Liver (tissue), 9 donors: ENCODE measurements around the gene HNRNPH3. TPM values are rescaled to one million over a fixed set of nuclear protein-coding genes. Genes with fewer than 3 reads are reported as not detected.

Experiments
- DNase-seq: peaks from one replicate; pipeline ENCODE4 v3.0.0-alpha.2; 2017; ENCODE audit warnings: low spot score
- H3K27ac ChIP-seq, 2 donors: one replicate each; pipeline ENCODE4 v1.7.0; 2013; ENCODE audit warnings: inconsistent platforms in 2 of 2, low read length in 2 of 2, control low read depth in 1 of 2, low read depth in 1 of 2, mild to moderate bottlenecking in 1 of 2
- H3K27me3 ChIP-seq, 4 donors: one replicate each; pipeline versions ENCODE4 v1.6.1 to v1.7.0; 2013; ENCODE audit warnings: low read length in 3 of 4, inconsistent platforms in 1 of 4, mild to moderate bottlenecking in 1 of 4, moderate library complexity in 1 of 4; ENCODE audit not compliant: control insufficient read depth in 4 of 4, insufficient read depth in 4 of 4
- H3K36me3 ChIP-seq, 4 donors: one replicate each; pipeline versions ENCODE4 v1.6.1 to v1.7.0; 2013; ENCODE audit warnings: low read length in 3 of 4, mild to moderate bottlenecking in 3 of 4, low read depth in 1 of 4, moderate library complexity in 1 of 4; ENCODE audit not compliant: control insufficient read depth in 4 of 4, insufficient read depth in 3 of 4
- H3K4me1 ChIP-seq, 4 donors: one replicate each; pipeline versions ENCODE4 v1.6.1 to v1.7.0; 2013; ENCODE audit warnings: low read length in 3 of 4, mild to moderate bottlenecking in 3 of 4, moderate library complexity in 1 of 4; ENCODE audit not compliant: control insufficient read depth in 4 of 4, insufficient read depth in 4 of 4
- H3K4me3 ChIP-seq, 3 donors: one replicate each; pipeline versions ENCODE4 v1.6.1 to v1.7.0; 2013; ENCODE audit warnings: low read length in 3 of 3, control low read depth in 1 of 3, low read depth in 1 of 3, mild to moderate bottlenecking in 1 of 3
- H3K9ac ChIP-seq, 2 donors: one replicate each; pipeline ENCODE4 v1.7.0; 2013; ENCODE audit warnings: low read length in 2 of 2, mild to moderate bottlenecking in 2 of 2, moderate library complexity in 2 of 2, control low read depth in 1 of 2, low read depth in 1 of 2
- H3K9me3 ChIP-seq, 4 donors: one replicate each; pipeline versions ENCODE4 v1.6.1 to v1.7.0; 2013; ENCODE audit warnings: low read length in 3 of 4; ENCODE audit not compliant: control insufficient read depth in 4 of 4
- ATF3 ChIP-seq: IDR thresholded peaks from 2 replicates; pipeline ENCODE4 v1.6.1; 2016; ENCODE audit warnings: antibody characterized with exemption
- CTCF ChIP-seq: fragments of 150-350 bp; IDR thresholded peaks from 2 replicates; pipeline ENCODE4 v1.5.1; 2017; ENCODE audit warnings: improper control_type of control experiment, low read depth, low read length; ENCODE audit not compliant: missing input control
- EGR1 ChIP-seq, 2 donors: IDR thresholded peaks; 2 replicates each; pipeline ENCODE4 v1.6.1; 2016 to 2018; ENCODE audit warnings: antibody characterized with exemption in 2 of 2, low read depth in 2 of 2
- FOXA1 ChIP-seq: IDR thresholded peaks from 2 replicates; pipeline ENCODE4 v1.6.1; 2016; ENCODE audit warnings: antibody characterized with exemption
- FOXA2 ChIP-seq: IDR thresholded peaks from 2 replicates; pipeline ENCODE4 v1.6.1; 2016; ENCODE audit warnings: antibody characterized with exemption
- GABPA ChIP-seq, 2 donors: IDR thresholded peaks in 1 of 2; conservative IDR thresholded peaks in 1 of 2; 2 replicates each; pipeline ENCODE4 v1.6.1; 2016; ENCODE audit warnings: antibody characterized with exemption in 2 of 2, mild to moderate bottlenecking in 1 of 2, moderate library complexity in 1 of 2
- HNF4A ChIP-seq, 2 donors: conservative IDR thresholded peaks; 2 replicates each; pipeline ENCODE4 v1.6.1; 2016; ENCODE audit warnings: antibody characterized with exemption in 2 of 2, mild to moderate bottlenecking in 2 of 2
- HNF4G ChIP-seq: IDR thresholded peaks from 2 replicates; pipeline ENCODE4 v1.6.1; 2016; ENCODE audit warnings: antibody characterized with exemption
- JUND ChIP-seq, 2 donors: IDR thresholded peaks; 2 replicates each; pipeline ENCODE4 v1.6.1; 2016; ENCODE audit warnings: antibody characterized with exemption in 2 of 2
- MAX ChIP-seq: IDR thresholded peaks from 2 replicates; pipeline ENCODE4 v1.6.1; 2016; ENCODE audit warnings: antibody characterized with exemption
- NR2F2 ChIP-seq: IDR thresholded peaks from 2 replicates; pipeline ENCODE4 v1.6.1; 2016; ENCODE audit warnings: antibody characterized with exemption
- RAD21 ChIP-seq, 2 donors: IDR thresholded peaks; 2 replicates each; pipeline ENCODE4 v1.6.1; 2016; ENCODE audit warnings: antibody characterized with exemption in 2 of 2, mild to moderate bottlenecking in 2 of 2
- REST ChIP-seq: IDR thresholded peaks from 2 replicates; pipeline ENCODE4 v1.6.1; 2016; ENCODE audit warnings: antibody characterized with exemption, mild to moderate bottlenecking
- RXRA ChIP-seq, 2 donors: IDR thresholded peaks; 2 replicates each; pipeline ENCODE4 v1.6.1; 2017 to 2018; ENCODE audit warnings: antibody characterized with exemption in 2 of 2, mild to moderate bottlenecking in 1 of 2
- SP1 ChIP-seq: IDR thresholded peaks from 2 replicates; pipeline ENCODE4 v1.6.1; 2018; ENCODE audit warnings: antibody characterized with exemption, mild to moderate bottlenecking
- TAF1 ChIP-seq: conservative IDR thresholded peaks from 2 replicates; pipeline ENCODE4 v1.6.1; 2016; ENCODE audit warnings: antibody characterized with exemption, mild to moderate bottlenecking
- YY1 ChIP-seq: IDR thresholded peaks from 2 replicates; pipeline ENCODE4 v1.6.1; 2016; ENCODE audit warnings: antibody characterized with exemption, mild to moderate bottlenecking
- ZBTB33 ChIP-seq: IDR thresholded peaks from 2 replicates; pipeline ENCODE4 v1.6.1; 2016; ENCODE audit warnings: antibody characterized with exemption
- whole genome bisulfite sequencing: extraction: QIAGEN DNeasy Blood & Tissue Kit; methylation state at CpG from one replicate; pipeline ENCODE4 v1.1.7; 2013; 5-methylcytosine and 5-hydroxymethylcytosine counted together
- polyA plus RNA-seq, 2 donors: library from polyadenylated mRNA; stranded (reverse) in 1 of 2; unstranded in 1 of 2; fragments of 200-250 nt in 1 of 2; fragments of >200 nt in 1 of 2; fragmentation: Nextera tagmentation in 1 of 2; extraction: Ambion mirVana in 1 of 2; gene quantifications; one replicate each; pipeline versions ENCODE4 v1.2.1 to v1.2.3, GENCODE V29; 2013 to 2015
- total RNA-seq, 2 donors: library from RNA; depleted of rRNA; stranded (reverse); fragments of >200 nt; gene quantifications; one replicate each; pipeline ENCODE4 v1.2.3, GENCODE V29; 2014
- donor health status: healthy.
- donor health status: healthy.
- donor health status: healthy.
- donor health status: healthy.
- donor health status: healthy.

Gene HNRNPH3
- total and polyA plus RNA-seq, 4 donors = 18.2 to 38.4 (median 28.6) TPM

GRCh38 chr10:68359189-68359588 lies 27.3 kb downstream of the HNRNPH3 start:
- Histone ChIP-seq H3K9me3 (no peaks in the 10 kb centered on the region), H3K9ac (no peak overlapping the region), H3K4me3 (no peak overlapping the region), H3K36me3 (peaks cover 4 to 16% (median 8%) of the 10 kb centered on the region in 4 donors), H3K4me1 (no peaks in the 10 kb centered on the region), H3K27ac (no peak overlapping the region), H3K27me3 (no peaks in the 10 kb centered on the region)
- DNase-seq = no peak
- TF ChIP-seq EGR1 (IDR thresholded peaks at IDR 0.05; ENCODE audit: low read depth in 2 of 2) (no peak), MAX (no peak), CTCF (no peak), TAF1 (no peak), NR2F2 (no peak), JUND (IDR thresholded peaks at IDR 0.05) (no peak), REST (no peak), YY1 (no peak), FOXA1 (no peak), GABPA (IDR thresholded peaks at IDR 0.05 in 1 of 2, conservative IDR thresholded peaks at IDR 0.05 in 1 of 2) (no peak), HNF4A (conservative IDR thresholded peaks at IDR 0.05) (no peak), ATF3 (no peak), HNF4G (no peak), SP1 (no peak)
- WGBS = 97% methylated on average over 6 of the region's 6 CpGs

- no peak for DNase-seq
- Histone ChIP-seq H3K36me3 (peaks cover 4 to 16% (median 5%) of the 10 kb centered on the region in 4 donors), H3K27ac (no peak overlapping the region), H3K4me3 (no peak overlapping the region), H3K9ac (no peak overlapping the region), H3K9me3 (no peaks in the 10 kb centered on the region), H3K4me1 (peaks cover 0 to 9% (median 2%) of the 10 kb centered on the region in 4 donors), H3K27me3 (no peaks in the 10 kb centered on the region)
- 87% methylated on average over 3 of the region's 3 CpGs for WGBS
- TF ChIP-seq JUND (IDR thresholded peaks at IDR 0.05) = no peak
- no peak for TF ChIP-seq FOXA2
- TF ChIP-seq FOXA1 = no peak
- no peak for TF ChIP-seq HNF4A (conservative IDR thresholded peaks at IDR 0.05)
- TF ChIP-seq RAD21 (IDR thresholded peaks at IDR 0.05) = no peak
- TF ChIP-seq RXRA (IDR thresholded peaks at IDR 0.05) = no peak
- no peak for TF ChIP-seq YY1
- TF ChIP-seq ZBTB33 = no peak
- TF ChIP-seq NR2F2 = no peak
- TF ChIP-seq ATF3 = no peak
- no peak for TF ChIP-seq GABPA (IDR thresholded peaks at IDR 0.05 in 1 of 2, conservative IDR thresholded peaks at IDR 0.05 in 1 of 2)
- TF ChIP-seq HNF4G = no peak
- TF ChIP-seq EGR1 (IDR thresholded peaks at IDR 0.05; ENCODE audit: low read depth in 2 of 2) = no peak
- TF ChIP-seq CTCF = no peak
- no peak for TF ChIP-seq TAF1
Observed at GRCh38 chr10:68362590-68362989, 30.7 kb downstream of the HNRNPH3 start.
